AG04449 (cell line): Measurements from ENCODE around the gene GNPTG.

Experiments used
- CTCF ChIA-PET: fragments of 350-600 bp; formaldehyde crosslinking; extraction: SDS; loops from one replicate; lab custom pipeline; 2021; ENCODE audit warnings: antibody characterized with exemption; lab: Yijun Ruan, JAX
- POLR2A ChIA-PET: fragments of 400-600, 350-600 bp; formaldehyde crosslinking; extraction: SDS; loops from one replicate; lab custom pipeline; 2020; ENCODE audit warnings: antibody characterized with exemption, inconsistent platforms; lab: Yijun Ruan, JAX
- DNase-seq: peaks from one replicate; pipeline ENCODE4 v3.0.0-alpha.2; 2010; ENCODE audit warnings: low read depth, low spot score
- H3K4me3 ChIP-seq: 2 replicates; pipeline ENCODE4 v1.5.1; 2011; ENCODE audit warnings: low read depth, mild to moderate bottlenecking, control low read depth, low read length
- CTCF ChIP-seq: IDR thresholded peaks from one replicate; pipeline ENCODE4 v1.5.1; 2011; ENCODE audit warnings: mild to moderate bottlenecking, moderate library complexity, low read length, control low read depth, inconsistent platforms; ENCODE audit not compliant: insufficient read depth; ENCODE audit errors: missing control alignments

Gene GNPTG

GRCh38 chr16:1385232-1385631 lies 33.5 kb downstream of the GNPTG start:
- ChIA-PET POLR2A (no interaction called here), CTCF (interaction anchor here (1.3 kb wide), 1 partner anchor 22 kb away, joined by 4 read pairs; no protein-coding TSS in a partner anchor)
- DNase-seq = no peak
- no peak overlapping the region for H3K4me3 ChIP-seq
- TF ChIP-seq CTCF = no peak

- CTCF ChIA-PET = interaction anchor here (0.6 kb wide), 1 partner anchor 31 kb away, joined by 3 read pairs; no protein-coding TSS in a partner anchor
- no peak overlapping the region for H3K4me3 ChIP-seq
- no peak for DNase-seq
- TF ChIP-seq CTCF = no peak
- POLR2A ChIA-PET = no interaction called here
These were observed 35.6 kb downstream of the GNPTG start for GRCh38 chr16:1387331-1387730.

GRCh38 chr16:1389762-1390161 lies 38.0 kb downstream of the GNPTG start:
- ChIA-PET POLR2A (no interaction called here), CTCF (no interaction called here)
- no peak for DNase-seq
- no peak for TF ChIP-seq CTCF
- H3K4me3 ChIP-seq = no peak overlapping the region

- H3K4me3 ChIP-seq = no peak overlapping the region
- no peak for TF ChIP-seq CTCF
- POLR2A ChIA-PET = no interaction called here
- CTCF ChIA-PET = interaction anchor here (1.7 kb wide), 1 partner anchor 27 kb away, joined by 4 read pairs; no protein-coding TSS in a partner anchor
- DNase-seq = no peak
These were observed 38.6 kb downstream of the GNPTG start for GRCh38 chr16:1390239-1390779.

GRCh38 chr16:1392826-1393225 lies 41.1 kb downstream of the GNPTG start:
- no peak overlapping the region for H3K4me3 ChIP-seq
- no peak for TF ChIP-seq CTCF
- POLR2A ChIA-PET = no interaction called here
- CTCF ChIA-PET = no interaction called here
- no peak for DNase-seq

GRCh38 chr16:1393613-1394176 lies 42.0 kb downstream of the GNPTG start:
- ChIA-PET POLR2A (interaction anchor here (1.5 kb wide), 1 partner anchor 27 kb away, joined by 3 read pairs; no protein-coding TSS in a partner anchor), CTCF (no interaction called here)
- H3K4me3 ChIP-seq = no peak overlapping the region
- TF ChIP-seq CTCF = no peak
- DNase-seq = no peak
